ENCODE data around the gene APP. TPM values are rescaled to one million over a fixed set of nuclear protein-coding genes. Genes with fewer than 3 reads are reported as not detected.

The APP gene
- 40.7 and 41.9 TPM in 2 replicates for total RNA-seq

DNA sequence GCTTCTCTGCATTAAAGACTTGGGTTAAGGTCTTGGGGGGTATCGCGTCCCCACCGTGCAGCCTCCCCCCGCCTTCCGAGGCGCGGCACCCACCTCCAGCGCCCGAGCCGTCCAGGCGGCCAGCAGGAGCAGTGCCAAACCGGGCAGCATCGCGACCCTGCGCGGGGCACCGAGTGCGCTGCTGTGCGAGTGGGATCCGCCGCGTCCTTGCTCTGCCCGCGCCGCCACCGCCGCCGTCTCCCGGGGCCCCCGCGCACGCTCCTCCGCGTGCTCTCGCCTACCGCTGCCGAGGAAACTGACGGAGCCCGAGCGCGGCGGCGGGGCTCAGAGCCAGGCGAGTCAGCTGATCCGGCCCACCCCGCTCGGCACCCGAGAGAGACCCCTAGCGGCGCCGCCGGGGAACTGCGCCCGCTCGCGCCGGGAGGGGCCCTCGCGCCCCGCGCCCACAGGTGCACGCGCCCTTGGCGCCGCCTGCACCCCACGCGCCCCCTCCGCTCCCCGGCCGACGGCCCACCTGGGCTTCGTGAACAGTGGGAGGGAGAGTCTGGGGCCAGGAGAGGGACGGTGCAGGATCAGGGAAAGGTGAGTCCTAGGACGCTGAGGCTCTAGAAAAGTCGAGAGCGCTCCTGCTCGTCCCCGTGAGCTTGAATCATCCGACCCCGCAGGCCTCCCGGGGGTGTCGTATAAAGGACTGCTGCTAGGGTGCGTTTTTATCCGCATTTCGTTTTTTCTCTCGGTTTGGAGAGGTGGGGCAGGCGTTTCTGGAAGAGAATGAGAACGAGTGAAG lies at the start of gene APP:
Gene APP, minus strand, starts transcription at position 300 of the 787 bp plus-strand sequence. Its CDS starts 150 bp downstream, at position 150.
- intact Hi-C loops (cut with micrococcal nuclease) = loop anchor here (1.0 to 10.0 kb wide), 5 partner anchors 203 to 562 kb away; no protein-coding TSS in a partner anchor

GRCh38 chr21:26212220-26212619 lies 41.6 kb upstream of the APP start:
- intact Hi-C loops (cut with micrococcal nuclease) = no loop called here

- intact Hi-C loops (cut with micrococcal nuclease) = no loop called here
These were observed 40.0 kb upstream of the APP start for GRCh38 chr21:26210614-26211013.

DNA sequence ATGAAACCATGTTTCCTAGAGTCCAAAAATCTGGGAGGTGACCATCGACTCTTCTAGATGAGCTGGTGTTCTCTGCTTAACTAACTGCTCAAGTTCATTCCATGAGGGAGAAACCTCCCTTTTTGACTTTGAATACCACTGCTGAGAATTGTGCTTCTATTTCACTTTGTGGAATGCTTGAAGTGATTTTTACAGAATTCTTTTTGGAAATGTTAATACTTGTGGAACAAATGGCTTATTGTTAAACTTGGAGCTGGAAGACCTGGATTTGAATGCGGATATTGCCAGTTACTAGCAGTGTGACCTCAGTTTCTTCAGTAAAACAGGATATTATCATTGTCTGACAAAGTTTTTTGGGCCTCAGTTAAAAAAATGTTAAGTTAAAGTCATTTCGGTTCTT lies 36.5 kb upstream of the APP start:
- intact Hi-C loops (cut with micrococcal nuclease) = no loop called here

DNA sequence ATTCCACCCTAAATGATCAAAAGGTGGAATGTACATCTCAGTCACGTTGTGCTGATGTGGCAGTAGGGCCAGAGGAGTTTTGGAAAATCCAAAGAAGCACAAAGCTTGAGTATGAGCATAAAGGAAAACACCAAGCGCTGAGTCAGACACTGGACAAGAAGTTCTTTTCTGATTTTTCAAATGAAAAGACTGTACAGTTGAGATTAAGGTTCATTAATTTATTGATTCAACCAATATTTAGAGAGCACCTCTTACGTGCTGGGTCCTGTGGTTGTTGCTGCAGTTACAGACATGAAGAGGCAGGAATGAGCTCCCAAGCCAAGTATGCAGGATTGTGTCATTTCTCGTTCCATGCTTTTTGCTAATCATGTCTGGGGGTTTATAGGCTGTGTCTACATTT lies 28.9 kb upstream of the APP start:
- intact Hi-C loops (cut with micrococcal nuclease) = no loop called here

DNA sequence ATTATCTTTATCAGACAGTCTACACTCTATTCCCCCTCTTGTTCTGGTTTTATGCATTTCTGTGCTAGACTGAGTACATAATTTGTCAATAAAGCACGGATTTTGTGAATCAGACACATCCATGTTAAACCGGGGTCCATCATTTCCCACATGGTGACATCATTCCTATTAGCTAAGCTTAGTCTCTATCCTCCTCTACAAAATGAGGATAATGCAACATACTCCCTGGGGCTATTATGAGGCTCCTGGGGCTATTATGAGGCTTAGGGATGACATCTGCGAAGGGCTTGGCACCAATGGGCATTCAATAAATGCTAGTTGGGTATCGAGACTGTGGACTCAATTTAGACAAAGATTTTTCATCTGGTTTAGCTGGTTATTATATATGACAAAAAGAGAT lies 25.1 kb upstream of the APP start:
- intact Hi-C loops (cut with micrococcal nuclease) = no loop called here

- intact Hi-C loops (cut with micrococcal nuclease) = no loop called here
These were observed 24.3 kb upstream of the APP start for GRCh38 chr21:26194811-26195251.

DNA sequence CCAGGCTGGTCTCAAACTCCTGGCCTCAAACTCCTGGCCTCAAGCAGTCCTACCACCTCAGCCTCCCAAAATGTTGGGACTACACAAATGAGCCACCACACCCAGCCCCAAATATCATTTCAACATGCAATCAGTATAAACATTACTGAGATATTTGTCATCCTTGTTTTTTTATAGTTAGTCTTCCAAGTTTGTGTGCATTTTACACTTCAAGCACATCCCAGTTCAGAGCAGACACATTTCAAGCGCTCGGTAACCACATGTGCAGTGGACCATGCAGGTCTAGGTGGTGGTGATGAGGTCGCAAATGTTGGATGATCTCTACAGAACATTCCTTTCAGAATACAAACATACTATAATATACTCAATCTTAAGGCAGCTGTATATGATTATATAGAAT lies 23.8 kb upstream of the APP start:
- intact Hi-C loops (cut with micrococcal nuclease) = no loop called here

- intact Hi-C loops (cut with micrococcal nuclease) = no loop called here
These were observed 21.0 kb upstream of the APP start for GRCh38 chr21:26191609-26192008.

- intact Hi-C loops (cut with micrococcal nuclease) = no loop called here
These were observed 17.9 kb upstream of the APP start for GRCh38 chr21:26188422-26188821.

DNA sequence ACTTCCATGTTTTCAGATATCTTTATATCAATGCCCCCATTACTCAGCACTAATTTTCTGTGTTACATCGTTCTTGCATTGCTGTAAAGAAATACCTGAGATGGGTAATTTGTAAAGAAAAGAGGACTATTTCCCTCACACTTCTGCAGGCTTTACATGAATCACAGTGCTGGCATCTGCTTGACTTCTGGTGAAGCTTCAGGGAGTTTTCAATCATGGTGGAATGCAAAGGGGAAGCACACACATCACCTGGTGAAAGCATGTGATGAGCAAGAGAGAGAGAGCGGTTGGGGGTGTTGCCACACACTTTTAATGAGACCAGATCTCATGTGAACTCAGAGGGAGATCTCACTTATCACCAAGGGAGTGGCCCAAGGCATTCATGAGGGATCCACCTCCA lies 14.9 kb upstream of the APP start:
- intact Hi-C loops (cut with micrococcal nuclease) = no loop called here

DNA sequence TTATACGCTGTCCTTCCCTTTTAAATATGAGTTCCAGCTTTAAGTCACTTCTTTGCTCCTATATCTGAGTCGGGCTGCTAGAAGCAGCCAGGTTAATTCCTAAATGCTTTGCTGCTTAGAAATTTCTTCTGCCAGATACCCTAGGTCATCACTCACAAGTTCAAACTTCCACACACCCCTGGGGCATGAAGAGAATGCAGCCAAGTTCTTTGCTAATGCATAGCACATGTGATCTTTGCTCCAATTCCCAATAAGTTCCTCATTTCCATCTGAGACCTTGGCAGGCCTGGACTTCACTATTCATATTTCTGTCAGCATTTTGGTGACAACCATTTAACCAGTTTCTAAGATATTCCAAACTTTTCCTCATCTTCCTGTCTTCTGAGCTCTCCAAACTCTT lies 14.5 kb upstream of the APP start:
- intact Hi-C loops (cut with micrococcal nuclease) = no loop called here

GRCh38 chr21:26179501-26179900 lies 8.9 kb upstream of the APP start:
- intact Hi-C loops (cut with micrococcal nuclease) = loop anchor here (10.0 kb wide), 1 partner anchor 535 kb away; no protein-coding TSS in a partner anchor

DNA sequence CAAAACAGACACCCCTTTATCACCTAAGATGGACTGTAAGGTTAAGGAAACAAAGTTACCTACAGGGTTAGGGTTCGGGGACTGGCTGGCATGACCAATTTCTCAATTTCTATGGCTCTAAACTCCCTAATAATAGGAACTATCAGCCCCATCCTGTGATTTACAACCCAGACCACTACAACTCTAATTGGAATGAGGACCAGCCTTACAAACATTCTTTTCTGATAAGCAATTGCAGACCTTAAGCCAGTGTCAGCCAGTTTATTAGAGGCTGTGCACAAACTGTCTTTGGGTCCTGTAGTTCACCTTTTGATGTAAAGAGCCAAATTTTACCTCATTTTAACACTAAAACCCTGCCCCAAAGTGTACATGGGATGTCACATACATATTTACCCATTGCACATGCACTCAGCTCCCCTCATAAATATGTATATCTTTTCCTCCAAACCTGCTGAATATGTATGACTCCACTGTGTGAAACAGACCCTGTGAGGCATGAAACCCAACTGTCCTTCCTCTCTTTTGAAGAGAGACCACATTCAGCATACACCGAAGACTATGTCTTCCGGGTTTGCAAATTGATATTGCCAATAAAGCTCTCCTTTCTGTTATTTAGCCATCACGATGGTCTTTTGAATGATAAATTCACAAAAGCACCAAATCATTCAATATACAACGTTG lies 7.3 kb upstream of the APP start:
- intact Hi-C loops (cut with micrococcal nuclease) = loop anchor here (10.0 kb wide), 1 partner anchor 537 kb away; no protein-coding TSS in a partner anchor

DNA sequence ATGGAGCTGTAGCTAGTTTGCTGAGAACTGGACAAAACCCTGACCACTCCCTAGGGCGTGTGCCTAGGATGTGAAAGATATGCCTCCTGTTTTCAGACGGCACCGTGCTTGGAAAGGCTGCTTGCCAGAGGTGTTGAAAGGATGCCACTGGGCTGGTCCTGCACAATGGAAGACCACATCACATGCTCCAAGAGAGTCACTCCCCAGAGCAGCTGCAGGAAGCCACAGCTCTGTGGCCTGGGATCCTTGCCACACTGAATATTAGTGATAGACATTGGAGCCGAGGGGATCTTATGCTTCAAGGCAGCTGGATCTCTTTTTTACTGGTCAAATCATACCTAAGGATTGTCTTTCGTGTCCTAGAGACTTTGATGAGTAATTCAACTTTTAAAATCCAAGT lies 6.6 kb upstream of the APP start:
- intact Hi-C loops (cut with micrococcal nuclease) = loop anchor here (10.0 kb wide), 1 partner anchor 538 kb away; no protein-coding TSS in a partner anchor

- intact Hi-C loops (cut with micrococcal nuclease) = loop anchor here (1.0 to 10.0 kb wide), 2 partner anchors 204 to 543 kb away; no protein-coding TSS in a partner anchor
These were observed 909 bp upstream of the APP start for GRCh38 chr21:26171258-26172100.

DNA sequence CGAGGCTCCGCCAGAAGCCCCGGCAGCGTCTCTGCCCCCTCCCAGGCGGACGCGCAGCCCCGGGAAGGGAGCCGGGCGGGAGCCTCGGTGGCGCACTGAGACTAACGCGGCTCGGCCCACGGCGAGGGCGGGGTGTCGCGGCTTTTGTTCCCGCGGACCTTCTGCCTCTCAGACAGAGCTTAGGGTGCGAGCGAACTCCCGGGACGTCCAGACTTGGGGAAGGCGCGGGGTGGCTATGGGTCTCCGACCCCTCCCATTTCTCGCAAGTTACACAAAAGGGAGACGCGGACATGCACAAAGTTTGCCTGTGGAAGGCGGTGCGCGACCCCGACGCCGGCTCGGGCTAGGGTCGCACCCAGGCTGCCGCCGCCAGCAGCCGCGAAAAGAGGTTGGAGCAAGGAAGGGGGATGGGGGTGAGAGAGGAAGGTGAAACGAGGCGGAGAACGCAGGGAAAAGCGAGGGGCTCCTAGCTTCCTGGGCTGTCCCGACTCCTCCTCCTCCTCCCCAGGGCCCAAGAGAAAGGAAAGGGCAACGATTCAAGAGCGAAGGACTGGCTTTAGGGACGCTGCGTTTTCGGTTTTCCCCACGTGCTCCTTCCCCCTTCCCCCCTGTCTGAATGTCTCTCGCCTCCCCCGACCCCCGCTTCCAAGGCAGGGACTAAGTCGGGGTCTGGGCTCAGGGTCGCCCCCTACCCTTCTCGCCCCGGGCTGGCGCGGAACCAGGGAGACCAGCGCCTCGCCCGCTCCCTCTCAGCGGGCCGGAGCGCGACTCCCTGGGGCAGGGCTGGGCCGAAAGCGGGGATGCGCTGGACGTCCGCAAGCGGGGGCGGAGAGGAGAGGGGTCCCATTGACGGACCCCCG lies 729 bp downstream of the APP start:
- intact Hi-C loops (cut with micrococcal nuclease) = loop anchor here (1.0 to 10.0 kb wide), 9 partner anchors 33 to 608 kb away; partner anchors contain the start of genes ATP5PF and GABPA

GRCh38 chr21:26169061-26169610 lies 1.4 kb downstream of the APP start:
- intact Hi-C loops (cut with micrococcal nuclease) = loop anchor here (1.0 to 5.0 kb wide), 5 partner anchors 32 to 607 kb away; partner anchors contain the start of genes ATP5PF and GABPA

DNA sequence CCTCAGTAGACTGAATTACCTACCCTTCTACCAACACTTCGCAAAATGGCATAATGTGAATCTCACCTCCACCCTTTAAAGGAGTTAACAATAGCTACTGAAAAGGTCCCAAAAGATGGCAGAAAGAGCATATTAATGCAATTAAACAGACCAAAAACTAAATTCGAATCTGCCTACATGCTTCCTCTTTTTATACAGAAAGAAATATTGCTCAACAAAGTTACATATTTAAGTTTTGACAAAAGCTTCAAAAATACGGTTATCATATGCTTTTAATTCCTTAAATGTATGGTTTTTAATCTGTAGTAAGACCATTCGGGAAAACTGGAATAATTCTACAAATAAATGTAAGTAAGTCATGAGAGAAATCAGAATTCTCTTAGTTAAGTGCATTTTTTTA lies 2.2 kb downstream of the APP start:
- intact Hi-C loops (cut with micrococcal nuclease) = loop anchor here (2.0 to 5.0 kb wide), 3 partner anchors 32 to 606 kb away; no protein-coding TSS in a partner anchor

GRCh38 chr21:26167593-26167992 lies 3.0 kb downstream of the APP start:
- intact Hi-C loops (cut with micrococcal nuclease) = loop anchor here (5.0 kb wide), 2 partner anchors 365 to 605 kb away; no protein-coding TSS in a partner anchor

Data from T-helper 1 cell treated with Interleukin-12 subunit alpha and Interleukin-12 subunit beta and Interleukin-4 antibody, amounts not matched to agents 30 ng/mL and 1 ng/mL, for 36 hours (primary cell).